Measurements from ENCODE around the gene FBLN1. TPM values are rescaled to one million over a fixed set of nuclear protein-coding genes. Genes with fewer than 3 reads are reported as not detected.

Gene FBLN1
- total and polyA plus RNA-seq, 9 of the 15 experiments (the other 6 are each of a cell fraction or from before 2014, with no cell fraction given): 0.66 TPM; not detected in 8

GRCh38 chr22:45587638-45588505 is 85.2 kb downstream of the FBLN1 start (continued):
- no peak for TF ChIP-seq NKRF (IDR thresholded peaks at IDR 0.05; ENCODE audit: borderline replicate concordance)
- no peak for TF ChIP-seq ZNF431 (CRISPR knock-in tag; IDR thresholded peaks at IDR 0.05)
- no peak for TF ChIP-seq HMG20B (CRISPR knock-in tag; IDR thresholded peaks at IDR 0.05)

- DNase-seq (ENCODE audit: extremely low read depth in 1 of 4, low spot score in 3 of 4) (no peak), ATAC-seq (no peak), FAIRE-seq (no peak)
- Histone ChIP-seq H3K9ac (ENCODE audit: insufficient read depth in 1 of 2, low read depth in 2 of 2, low read length in 2 of 2) (no peak overlapping the region), H3K79me2 (ENCODE audit: control insufficient read depth, insufficient read depth, low read length) (no peaks in the 10 kb centered on the region), H3K4me1 (replicated peaks in 1 of 2; ENCODE audit: control insufficient read depth in 2 of 2, insufficient read depth in 2 of 2, low read length in 2 of 2) (no peaks in the 10 kb centered on the region; a peak in 1 of 5 replicates), H3K4me3 (no peak overlapping the region), H3K27me3 (ENCODE audit: control insufficient read depth in 2 of 2, insufficient read depth in 2 of 2, low read length in 2 of 2) (peaks cover 4 to 35% of the 10 kb centered on the region in 2 experiments; a peak in 4 of 5 replicates), H3K4me2 (ENCODE audit: insufficient read depth, low read length) (no peak overlapping the region), H3K36me3 (ENCODE audit: control insufficient read depth, insufficient read depth, low read length) (no peaks in the 10 kb centered on the region), H2AFZ (ENCODE audit: low read depth, low read length) (no peak overlapping the region), H3K27ac (ENCODE audit: extremely low read depth, low read depth, low read length) (no peak overlapping the region), H3K9me1 (ENCODE audit: control insufficient read depth, insufficient read depth, low read length) (no peaks in the 10 kb centered on the region), H4K20me1 (replicated peaks; ENCODE audit: control insufficient read depth, insufficient read depth, low read length) (no peaks in the 10 kb centered on the region), H3K9me3 (replicated peaks; ENCODE audit: control insufficient read depth, insufficient read depth, low read depth, low read length) (no peaks in the 10 kb centered on the region)
- no peak for TF ChIP-seq ZNF699 (CRISPR knock-in tag; IDR thresholded peaks at IDR 0.05; ENCODE audit: insufficient replicate concordance)
- no peak for TF ChIP-seq ZNF175 (CRISPR knock-in tag; IDR thresholded peaks at IDR 0.05; ENCODE audit: low read depth)
- BruUV-seq (replicated peaks): no TSS peak
- WGBS (ENCODE audit: insufficient coverage, low coverage, missing lambda C conversion rate): 0% methylated on average over 3 of the region's 8 CpGs
- in situ Hi-C loops (cut with MboI): no loop called here
- CTCF ChIA-PET (ENCODE audit: low intra/inter-chr PET ratio): no interaction called here
- intact Hi-C loops (cut with micrococcal nuclease): no loop called here
- POLR2A ChIA-PET: no interaction called here
Observed at GRCh38 chr22:45589556-45589955, 86.9 kb downstream of the FBLN1 start.

Data from K562 (cell line).